HuH-7 (cell line): Measurements from ENCODE around the gene RGS7.
"Not testable (repeated sequence)": the region's sequence is repeated elsewhere in the genome, so short reads cannot be mapped to it uniquely, and the experiment has no call there.

Source experiments
- DNase-seq: peaks from one replicate; pipeline ENCODE4 v3.0.0; 2011; ENCODE audit warnings: low spot score

The RGS7 gene

DNA sequence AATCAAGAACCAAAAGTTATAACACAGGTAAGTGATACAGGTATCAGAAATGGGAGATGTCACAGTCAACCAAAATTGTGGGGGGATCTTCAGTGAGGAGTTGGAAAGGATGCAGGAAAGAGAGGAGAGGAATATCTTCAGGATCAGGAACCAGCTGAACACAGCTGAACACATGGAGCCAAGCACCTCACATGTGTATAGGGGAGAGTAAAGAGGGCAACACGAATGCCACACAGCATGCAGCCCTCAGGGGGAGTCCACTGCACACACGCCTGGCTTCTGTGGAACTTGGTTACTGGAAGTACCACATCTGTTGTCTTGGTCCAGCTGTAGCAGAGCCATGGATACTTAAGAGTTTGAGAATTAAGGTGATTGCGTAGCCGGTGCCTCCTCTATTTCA, 218.8 kb downstream of the RGS7 start:
- no peak for DNase-seq

DNA sequence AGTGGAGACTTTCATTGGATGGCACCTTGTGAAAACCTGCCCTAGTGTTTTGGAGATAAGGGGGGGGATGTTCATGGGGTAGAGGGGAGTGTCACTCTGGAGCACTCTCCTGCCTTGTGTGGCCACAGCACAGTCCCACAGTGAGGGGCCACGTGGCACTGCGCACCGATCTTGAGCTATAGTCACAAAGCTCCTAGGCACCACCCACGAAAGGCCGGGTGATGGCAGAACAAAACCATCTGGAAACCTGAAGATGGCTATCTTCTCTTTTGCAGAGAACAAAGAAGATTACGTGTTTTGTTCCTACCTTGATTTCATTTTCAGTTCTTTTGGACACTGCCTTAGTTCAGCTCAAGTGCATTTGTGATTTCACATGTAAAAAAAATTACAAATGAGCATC, 220.6 kb downstream of the RGS7 start:
- no peak for DNase-seq

DNA sequence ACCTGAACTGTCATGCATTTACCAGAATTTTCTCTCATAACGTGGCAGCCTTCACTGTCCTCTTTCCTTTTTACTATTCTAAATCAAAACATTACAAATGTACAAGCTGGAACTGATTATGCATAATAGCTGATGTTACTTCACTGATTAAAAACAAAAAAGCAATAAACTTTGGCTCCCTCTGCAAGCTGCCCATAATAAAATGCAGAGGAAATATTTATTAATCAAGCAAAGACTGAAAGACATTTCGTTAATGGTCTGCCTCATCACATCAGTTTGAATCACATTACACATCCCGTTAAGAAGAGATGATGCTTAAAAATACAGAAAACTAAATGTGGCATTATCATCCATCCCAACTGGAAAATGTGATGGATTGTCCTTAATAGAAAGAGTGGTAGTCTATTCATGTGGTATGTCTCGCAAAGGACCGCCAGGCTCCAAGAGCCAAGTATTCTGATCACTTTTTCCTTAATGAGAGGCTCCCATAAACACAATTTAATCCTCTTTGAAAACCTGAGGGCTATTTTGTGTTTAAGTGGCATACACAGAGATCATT, 225.3 kb downstream of the RGS7 start:
- DNase-seq = no peak

GRCh38 chr1:241130881-241131280, 226.1 kb downstream of the RGS7 start:
- DNase-seq = no peak

DNA sequence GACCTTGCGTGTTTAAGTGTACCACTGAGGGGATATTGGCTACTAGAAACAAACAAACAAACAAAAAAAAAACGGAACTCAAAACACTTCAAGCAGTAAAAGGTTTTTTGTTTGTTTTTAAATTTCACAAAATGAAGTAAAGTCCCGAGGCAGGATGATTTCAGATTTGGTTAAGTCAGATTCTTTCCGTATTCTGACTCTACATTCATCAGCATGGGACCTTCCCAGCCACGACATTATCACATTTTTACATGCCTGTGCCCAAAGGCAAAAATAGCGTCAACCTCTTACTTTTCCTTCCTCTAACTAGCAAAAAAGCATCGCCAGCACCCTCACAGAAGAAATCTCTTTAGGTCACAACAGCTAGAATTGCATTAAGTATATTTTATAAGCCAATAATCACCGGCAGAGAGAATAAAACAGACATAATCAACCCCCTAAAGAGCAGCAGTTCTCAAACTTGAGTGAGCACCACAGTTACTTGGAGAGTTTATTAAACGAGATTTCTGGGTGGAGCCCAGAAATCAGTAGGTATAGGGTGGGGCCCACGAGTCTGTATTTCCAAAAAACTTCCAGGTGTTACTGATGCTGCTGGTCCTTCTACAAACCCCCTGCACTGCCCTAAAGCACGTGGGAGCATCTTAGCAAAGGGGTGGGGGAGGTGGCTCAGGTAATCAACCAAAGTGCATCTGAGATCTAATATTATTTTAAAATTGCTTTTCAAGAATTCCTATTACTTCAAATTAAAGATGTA, 227.6 kb downstream of the RGS7 start:
- no peak for DNase-seq

GRCh38 chr1:241125286-241125685, 231.7 kb downstream of the RGS7 start:
- no peak for DNase-seq

GRCh38 chr1:241118049-241118448, 239.0 kb downstream of the RGS7 start:
- DNase-seq = no peak

- no peak for DNase-seq
Observed at GRCh38 chr1:241115784-241116183, 241.2 kb downstream of the RGS7 start.

DNA sequence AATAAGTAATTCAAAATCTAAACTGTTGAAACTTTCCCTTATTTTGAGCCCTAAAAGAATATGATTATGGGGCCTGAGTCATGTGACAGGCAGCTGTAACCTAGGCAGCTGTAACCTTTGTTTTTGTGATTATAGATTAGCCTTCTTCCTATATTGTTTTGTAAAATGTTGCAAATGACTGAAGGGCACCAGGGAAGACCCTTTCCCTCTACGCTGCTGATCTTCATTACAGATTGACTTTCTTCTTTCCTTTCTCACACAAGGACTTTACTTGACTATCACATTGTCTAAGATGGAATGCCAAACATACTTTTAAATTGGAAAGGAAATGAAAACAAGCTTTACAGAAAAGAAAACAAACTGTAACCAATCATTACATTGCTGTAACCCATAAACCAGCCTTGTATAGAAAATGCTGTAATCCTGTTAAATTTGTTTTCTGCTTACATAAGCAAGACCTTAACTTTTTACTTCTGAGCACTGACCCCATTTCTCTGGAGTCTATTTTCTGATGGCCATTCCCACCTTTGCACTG, 242.2 kb downstream of the RGS7 start:
- no peak for DNase-seq

DNA sequence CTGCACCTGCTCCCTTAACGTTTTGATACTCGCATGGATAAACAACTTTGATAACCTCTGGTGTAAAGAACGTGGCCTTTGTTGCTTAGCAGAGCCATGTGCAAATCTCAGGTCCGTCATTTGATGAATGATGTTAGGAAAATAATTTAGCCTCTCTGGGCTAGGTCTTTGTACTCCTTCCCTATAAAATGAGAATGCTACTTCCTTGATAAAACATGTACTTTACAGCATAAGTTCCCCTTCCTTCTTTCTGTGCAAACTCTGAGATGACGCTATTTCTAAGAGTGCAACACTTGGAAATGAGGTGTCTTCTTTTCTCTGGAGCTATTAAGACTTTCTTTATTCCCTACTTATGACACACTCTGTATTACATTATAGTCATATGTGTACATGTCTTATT, 243.4 kb downstream of the RGS7 start:
- DNase-seq = no peak

DNA sequence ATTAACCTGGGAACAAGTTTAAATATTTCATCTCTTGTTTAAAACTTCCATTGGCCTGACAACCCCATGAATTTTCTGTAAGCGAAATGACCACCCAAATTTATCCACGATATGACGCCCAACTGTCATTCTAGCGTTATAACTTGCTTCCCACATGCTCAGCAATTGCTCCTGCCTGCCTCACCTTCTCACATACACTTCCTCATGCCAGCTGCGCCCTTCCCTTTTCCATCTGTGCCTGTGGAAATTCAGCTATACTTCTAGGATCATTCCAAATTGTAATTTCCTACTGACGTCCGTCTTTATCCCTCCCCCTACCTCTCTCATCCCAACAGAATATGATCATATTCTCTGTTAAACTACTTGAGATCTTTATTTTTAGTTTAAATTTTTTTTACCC, 248.0 kb downstream of the RGS7 start:
- no peak for DNase-seq

DNA sequence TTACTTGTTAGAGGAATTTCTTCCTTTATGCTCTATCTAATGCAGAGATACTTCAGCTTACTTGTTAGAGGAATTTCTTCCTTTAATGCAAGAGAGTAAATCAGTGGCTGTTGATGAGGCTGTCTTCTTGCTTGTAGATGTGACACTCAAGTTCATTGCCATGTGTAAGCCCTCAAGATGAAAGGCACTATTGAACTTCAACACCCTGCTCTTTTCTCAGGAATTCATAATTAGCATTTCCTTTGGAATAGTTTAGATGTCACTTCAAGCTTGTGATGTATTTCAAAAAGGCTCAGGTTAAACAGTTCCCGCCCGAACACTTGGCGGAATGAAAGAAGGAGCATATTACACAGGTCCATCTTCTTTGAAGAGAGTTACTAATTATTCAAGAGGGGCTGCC, 251.9 kb downstream of the RGS7 start:
- DNase-seq = no peak

DNA sequence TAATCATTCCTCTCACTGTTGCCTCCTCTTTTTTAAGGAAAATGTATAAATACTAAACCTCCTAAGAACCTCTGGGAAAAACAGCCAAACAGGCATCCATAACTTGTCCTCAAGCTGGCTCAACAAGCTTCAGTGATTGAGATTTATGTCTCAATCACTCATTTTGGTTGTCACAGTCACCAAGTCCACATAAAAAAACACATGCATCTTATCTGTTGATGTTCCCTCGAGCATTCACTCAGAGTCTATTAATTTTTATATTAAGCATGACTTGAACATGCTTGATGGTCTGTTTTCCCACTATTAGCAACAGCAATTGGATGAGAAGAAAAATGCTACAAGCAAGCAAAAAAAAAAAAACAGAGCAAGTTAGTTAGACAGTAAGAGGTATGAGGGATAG, 254.3 kb downstream of the RGS7 start:
- no peak for DNase-seq

- DNase-seq = no peak
Observed at GRCh38 chr1:241101622-241102021, 255.4 kb downstream of the RGS7 start.

- no peak for DNase-seq
Observed at GRCh38 chr1:241097479-241097878, 259.5 kb downstream of the RGS7 start.

- no peak for DNase-seq
Observed at GRCh38 chr1:241096982-241097381, 260.0 kb downstream of the RGS7 start.

GRCh38 chr1:241095847-241096246, 261.2 kb downstream of the RGS7 start:
- no peak for DNase-seq

- no peak for DNase-seq
Observed at GRCh38 chr1:241090798-241091197, 266.2 kb downstream of the RGS7 start.

GRCh38 chr1:241089066-241089465, 267.9 kb downstream of the RGS7 start:
- not testable (repeated sequence) for DNase-seq

DNA sequence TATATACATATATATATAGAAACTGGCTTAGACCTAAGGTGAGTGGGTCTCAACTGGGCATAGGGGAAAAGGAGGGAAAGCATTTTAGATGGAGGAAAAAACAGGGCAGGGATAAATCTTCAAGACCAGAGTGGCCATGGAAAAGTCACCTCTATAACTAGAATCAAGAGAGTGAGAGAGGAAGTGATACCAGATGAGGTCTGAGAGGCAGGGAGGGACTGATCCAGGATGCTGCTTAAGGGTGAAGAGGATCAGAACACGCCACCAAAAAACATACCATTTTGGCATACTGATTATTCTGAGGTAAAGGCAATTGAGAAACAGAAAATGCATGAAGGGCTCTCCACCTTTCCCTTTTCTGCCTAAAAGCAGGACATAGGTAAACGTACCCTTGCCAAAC, 268.9 kb downstream of the RGS7 start:
- not testable (repeated sequence) for DNase-seq

GRCh38 chr1:241086686-241087085, 270.3 kb downstream of the RGS7 start:
- DNase-seq = no peak

- DNase-seq = no peak
Observed at GRCh38 chr1:241083285-241083684, 273.7 kb downstream of the RGS7 start.

GRCh38 chr1:241081473-241081872, 275.5 kb downstream of the RGS7 start:
- no peak for DNase-seq

DNA sequence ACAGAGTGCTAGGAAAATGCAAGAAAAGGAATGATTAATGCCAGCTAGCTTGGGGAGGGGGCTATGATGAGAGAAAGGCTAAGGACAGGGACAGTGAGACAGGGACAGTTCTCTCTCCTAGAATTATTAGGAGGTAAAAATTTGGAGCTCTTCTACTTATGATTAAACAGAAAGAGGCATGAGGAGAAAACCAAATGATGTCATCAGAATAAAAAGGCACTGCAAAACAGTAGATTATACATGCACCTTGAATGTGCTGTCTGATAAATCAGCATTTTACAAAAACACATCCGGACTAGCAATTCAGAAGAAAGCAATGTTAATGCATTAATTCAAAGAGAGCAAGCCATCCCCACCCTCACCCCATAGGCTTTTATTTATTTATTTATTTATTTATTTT, 277.5 kb downstream of the RGS7 start:
- DNase-seq = no peak
